HepG2 (cell line): Measurements from ENCODE around the gene AP3B1. TPM values are rescaled to one million over a fixed set of nuclear protein-coding genes. Genes with fewer than 3 reads are reported as not detected.
A peak's percentile ranks its signal among the peaks of the same experiment; 100 is the strongest.

Experiments used
- ATAC-seq: fragments of 200-7000 bp; cut with Tn5 transposase; 3 replicates; pipeline ENCODE4 v1.9.1; 2020; ENCODE audit warnings: mild to moderate bottlenecking, moderate library complexity
- Bru-seq: library from RNA; stranded (reverse); fragments of 400-500 nt; gene quantifications from one replicate; lab custom pipeline; 2021; lab: Mats Ljungman, UMichigan
- BruChase-seq, 2 experiments: library from RNA; stranded (reverse); fragments of 400-500 nt; gene quantifications; one replicate each; lab custom pipeline; 2021; lab: Mats Ljungman, UMichigan
- BruUV-seq: library from RNA; stranded (reverse); fragments of 400-500 nt; replicated peaks from 2 replicates; lab custom pipeline; 2021; lab: Mats Ljungman, UMichigan
- CTCF ChIA-PET: fragments of 300-600 bp; formaldehyde crosslinking; extraction: SDS; loops from one replicate; lab custom pipeline; 2021; ENCODE audit warnings: low total read pairs, inconsistent platforms, low intra/inter-chr PET ratio; lab: Yijun Ruan, JAX
- POLR2A ChIA-PET: fragments of 350-600 bp; sonication (Branson Sonifier 250); formaldehyde crosslinking; loops from one replicate; lab custom pipeline; 2020; ENCODE audit warnings: antibody characterized with exemption, inconsistent platforms; lab: Yijun Ruan, JAX
- DNase-seq: peaks from one replicate; pipeline ENCODE4 v3.0.0-alpha.2; 2015; ENCODE audit warnings: low spot score
- FAIRE-seq: peaks from 3 replicates; lab custom pipeline; 2011; peaks lifted over from hg19 to GRCh38; lab: Jason Lieb, UNC
- H2AFZ ChIP-seq: one replicate; pipeline ENCODE4 v1.6.1; 2011; ENCODE audit warnings: low read length, inconsistent platforms
- H3K27ac ChIP-seq: fragments of 300-600 bp; 3 replicates; pipeline ENCODE4 v1.8.0; 2011; ENCODE audit warnings: mixed run types, mild to moderate bottlenecking, mixed read lengths, low read length, inconsistent platforms; ENCODE audit not compliant: insufficient read depth; ENCODE audit errors: extremely low read length
- H3K27me3 ChIP-seq, 2 experiments: fragments of 200-600 bp in 1 of 2; 2 replicates in 1 of 2; 3 replicates in 1 of 2; pipeline versions ENCODE4 v1.6.0 to v1.8.0; 2011; ENCODE audit warnings: low read length in 2 of 2, mild to moderate bottlenecking in 2 of 2, moderate library complexity in 2 of 2, inconsistent platforms in 1 of 2; ENCODE audit not compliant: insufficient read depth in 2 of 2, control insufficient read depth in 1 of 2
- H3K36me3 ChIP-seq, 2 experiments: fragments of 200-600 bp in 1 of 2; replicated peaks in 1 of 2; 2 replicates in 1 of 2; 3 replicates in 1 of 2; pipeline versions ENCODE4 v1.5.1 to v1.8.0; 2011; ENCODE audit warnings: low read length in 2 of 2, inconsistent platforms in 1 of 2; ENCODE audit not compliant: insufficient read depth in 2 of 2, control insufficient read depth in 1 of 2
- H3K4me1 ChIP-seq: 2 replicates; pipeline ENCODE4 v1.5.1; 2012; ENCODE audit warnings: low read length, inconsistent platforms; ENCODE audit not compliant: insufficient read depth
- H3K4me2 ChIP-seq: 2 replicates; pipeline ENCODE4 v1.6.0; 2011; ENCODE audit warnings: low read depth, low read length, inconsistent platforms
- H3K4me3 ChIP-seq, 3 experiments: fragments of 200-600 bp in 1 of 3; sonication (generic), shearing (Covaris generic) in 1 of 3; replicated peaks in 1 of 3; 2 replicates each; pipeline ENCODE4 v1.5.1; 2011 to 2016; ENCODE audit warnings: low read length in 3 of 3, inconsistent platforms in 2 of 3, low read depth in 2 of 3, mild to moderate bottlenecking in 2 of 3, control low read depth in 1 of 3, mixed read lengths in 1 of 3; ENCODE audit not compliant: insufficient read depth in 1 of 3
- H3K79me2 ChIP-seq: one replicate; pipeline ENCODE4 v1.6.1; 2011; ENCODE audit warnings: low read length, inconsistent platforms; ENCODE audit not compliant: insufficient read depth
- H3K9ac ChIP-seq: 2 replicates; pipeline ENCODE4 v1.6.0; 2011; ENCODE audit warnings: mild to moderate bottlenecking, low read depth, low read length, inconsistent platforms; ENCODE audit not compliant: insufficient read depth
- H3K9me3 ChIP-seq: 2 replicates; pipeline ENCODE4 v1.5.1; 2012; ENCODE audit warnings: mild to moderate bottlenecking, low read length
- H4K20me1 ChIP-seq: 2 replicates; pipeline ENCODE4 v1.6.0; 2011; ENCODE audit warnings: inconsistent platforms, mild to moderate bottlenecking, low read length, moderate library complexity; ENCODE audit not compliant: insufficient read depth
- ELF3 ChIP-seq: IDR thresholded peaks from 2 replicates; pipeline ENCODE4 v1.6.1; 2016; ENCODE audit warnings: missing genetic modification reagents, missing compliant biosample characterization
- HDAC2 ChIP-seq: sonication (generic); formaldehyde crosslinking; IDR thresholded peaks from 2 replicates; pipeline ENCODE4 v1.4.0; 2020; ENCODE audit warnings: missing genetic modification reagents
- MEF2D ChIP-seq: sonication (generic); formaldehyde crosslinking; IDR thresholded peaks from 2 replicates; pipeline ENCODE4 v1.5.1; 2020; ENCODE audit warnings: mild to moderate bottlenecking, missing genetic modification reagents
- MTA1 ChIP-seq: sonication (generic); formaldehyde crosslinking; IDR thresholded peaks from 2 replicates; pipeline ENCODE4 v1.4.0; 2020; ENCODE audit warnings: missing genetic modification reagents, mild to moderate bottlenecking, borderline replicate concordance
- RFXAP ChIP-seq: sonication (generic); formaldehyde crosslinking; IDR thresholded peaks from 2 replicates; pipeline ENCODE4 v1.4.0; 2020; ENCODE audit warnings: missing genetic modification reagents, borderline replicate concordance
- THAP11 ChIP-seq: IDR thresholded peaks from 2 replicates; pipeline ENCODE4 v1.6.1; 2016; ENCODE audit warnings: missing biosample characterization, missing genetic modification reagents
- ZNF274 ChIP-seq: sonication (generic); formaldehyde crosslinking; IDR thresholded peaks from 2 replicates; pipeline ENCODE4 v1.5.1; 2020; ENCODE audit warnings: mild to moderate bottlenecking, missing genetic modification reagents
- ZNF296 ChIP-seq: sonication (generic); formaldehyde crosslinking; conservative IDR thresholded peaks from 2 replicates; pipeline ENCODE4 v1.5.0; 2020; ENCODE audit warnings: mild to moderate bottlenecking, missing genetic modification reagents
- ZNF746 ChIP-seq: sonication (generic); formaldehyde crosslinking; IDR thresholded peaks from 2 replicates; pipeline ENCODE4 v1.8.0; 2022; ENCODE audit warnings: mild to moderate bottlenecking, missing genetic modification reagents
- ZNF790 ChIP-seq: sonication (generic); formaldehyde crosslinking; IDR thresholded peaks from 2 replicates; pipeline ENCODE4 v1.8.0; 2022; ENCODE audit warnings: missing genetic modification reagents, mild to moderate bottlenecking, borderline replicate concordance
- WGBS: methylation state at CpG from one replicate; pipeline ENCODE4 v1.1.6; 2017; ENCODE audit warnings: low lambda C conversion rate; 5-methylcytosine and 5-hydroxymethylcytosine counted together
- in situ Hi-C: cut with HindIII; loops from 2 replicates; pipeline ENCODE4 v1.10.0; 2017; ENCODE audit warnings: low pct_unique_long_range_greater_than_20kb; ENCODE audit not compliant: extremely low pct_ligation_motif_present
- intact Hi-C: fragments of 100-400 bp; cut with micrococcal nuclease; formaldehyde crosslinking; loops from one replicate; pipeline ENCODE4 v1.10.0; 2022; ENCODE audit not compliant: unreplicated experiment
- long read RNA-seq, 2 experiments: library from RNA in 1 of 2; library from polyadenylated mRNA in 1 of 2; stranded (forward) in 1 of 2; unstranded in 1 of 2; transcript quantifications; one replicate each; pipeline ENCODE4 v2.0.0, GENCODE V29; 2019 to 2022
- polyA minus RNA-seq, 3 experiments: library from RNA; depleted of rRNA, polyadenylated mRNA; stranded (reverse); fragments of >200 nt; gene quantifications; 2 replicates each; pipeline ENCODE4 v1.2.3, GENCODE V29; 2011; ENCODE audit warnings: low replicate concordance in 1 of 3
- polyA plus RNA-seq, 8 experiments: library from polyadenylated mRNA; depleted of rRNA in 3 of 8; stranded (reverse) in 7 of 8; unstranded in 1 of 8; fragments of >200 nt; fragmentation: Illumina TruSeq in 4 of 8; extraction: Trizol in 4 of 8; gene quantifications; 2 replicates each; pipeline versions ENCODE4 v1.2.1 to v1.2.3, GENCODE V29; 2011 to 2016; ENCODE audit warnings: low read depth in 4 of 8, missing spikeins in 1 of 8, mixed read lengths in 1 of 8; ENCODE audit not compliant: insufficient read depth in 1 of 8
- total RNA-seq, 5 experiments: library from RNA; depleted of rRNA; stranded (reverse); fragments of >200 nt; fragmentation: Illumina TruSeq; extraction: Trizol; gene quantifications; 2 replicates each; pipeline ENCODE4 v1.2.3, GENCODE V29; 2016; ENCODE audit warnings: low read depth in 1 of 5
- TF ChIP-seq, protein P1 (sequence below): IDR thresholded peaks from 2 replicates; pipeline ENCODE4 v1.6.1; 2018; ENCODE audit warnings: missing genetic modification reagents, mild to moderate bottlenecking, missing compliant biosample characterization
- TF ChIP-seq, protein P2 (sequence below): sonication (generic); formaldehyde crosslinking; IDR thresholded peaks from 2 replicates; pipeline ENCODE4 v1.9.0; 2022; ENCODE audit warnings: missing genetic modification reagents, mild to moderate bottlenecking, borderline replicate concordance

Gene AP3B1
- 51.2 and 83.8 TPM in 2 replicates for total RNA-seq (2016; rRNA removed; fragmentation: Illumina TruSeq; extraction: Trizol)
- total RNA-seq (2016; cell fraction: cytosol; rRNA removed; fragmentation: Illumina TruSeq; extraction: Trizol; ENCODE audit: low read depth): 19.0 and 26.0 TPM in 2 replicates
- 45.8 and 80.1 TPM in 2 replicates for total RNA-seq (2016; cell fraction: insoluble cytoplasmic fraction; rRNA removed; fragmentation: Illumina TruSeq; extraction: Trizol)
- total RNA-seq (2016; cell fraction: membrane; rRNA removed; fragmentation: Illumina TruSeq; extraction: Trizol): 22.8 and 27.8 TPM in 2 replicates
- 56.8 and 65.2 TPM in 2 replicates for total RNA-seq (2016; cell fraction: nucleus; rRNA removed; fragmentation: Illumina TruSeq; extraction: Trizol)
- 29.4 and 37.7 TPM in 2 replicates for polyA plus RNA-seq (2011; rRNA removed)
- polyA plus RNA-seq (2011; cell fraction: cytosol; rRNA removed): 21.3 and 33.2 TPM in 2 replicates
- polyA plus RNA-seq (2011; cell fraction: nucleus; rRNA removed): 11.4 and 15.6 TPM in 2 replicates
- 24.5 and 32.4 TPM in 2 replicates for polyA plus RNA-seq (2012)
- polyA plus RNA-seq (2016; cell fraction: cytosol; fragmentation: Illumina TruSeq; extraction: Trizol; ENCODE audit: low read depth): 4.0 and 5.3 TPM in 2 replicates
- polyA plus RNA-seq (2016; cell fraction: insoluble cytoplasmic fraction; fragmentation: Illumina TruSeq; extraction: Trizol; ENCODE audit: low read depth): 69.2 and 81.5 TPM in 2 replicates
- polyA plus RNA-seq (2016; cell fraction: membrane; fragmentation: Illumina TruSeq; extraction: Trizol; ENCODE audit: low read depth): 12.3 and 17.1 TPM in 2 replicates
- polyA plus RNA-seq (2016; cell fraction: nucleus; fragmentation: Illumina TruSeq; extraction: Trizol; ENCODE audit: insufficient read depth, low read depth): 44.4 and 45.6 TPM in 2 replicates
- polyA minus RNA-seq (2011; rRNA and poly(A)+ RNA removed; ENCODE audit: low replicate concordance): 29.0 and 31.4 TPM in 2 replicates
- polyA minus RNA-seq (2011; cell fraction: cytosol; rRNA and poly(A)+ RNA removed): 24.6 and 25.0 TPM in 2 replicates
- polyA minus RNA-seq (2011; cell fraction: nucleus; rRNA and poly(A)+ RNA removed): 109 and 111 TPM in 2 replicates
- percentile 81 among the genes with signal in this experiment for Bru-seq, nascent RNA
- BruChase-seq, experiment 1, labeled RNA remaining after a 6-hour chase: percentile 67 among the genes with signal in this experiment
- BruChase-seq, experiment 2, labeled RNA remaining after a 2-hour chase: percentile 69 among the genes with signal in this experiment
- long read RNA-seq, experiment 1, full-length matches to known transcripts: 12 of 52 reads
- long read RNA-seq, experiment 1, partial matches to known transcripts: 36 of 52 reads
- long read RNA-seq, experiment 1, other reads (novel, unspliced or antisense): 4 of 52 reads
- long read RNA-seq, experiment 2, full-length matches to known transcripts: 14 of 65 reads
- long read RNA-seq, experiment 2, partial matches to known transcripts: 41 of 65 reads
- long read RNA-seq, experiment 2, other reads (novel, unspliced or antisense): 10 of 65 reads

DNA sequence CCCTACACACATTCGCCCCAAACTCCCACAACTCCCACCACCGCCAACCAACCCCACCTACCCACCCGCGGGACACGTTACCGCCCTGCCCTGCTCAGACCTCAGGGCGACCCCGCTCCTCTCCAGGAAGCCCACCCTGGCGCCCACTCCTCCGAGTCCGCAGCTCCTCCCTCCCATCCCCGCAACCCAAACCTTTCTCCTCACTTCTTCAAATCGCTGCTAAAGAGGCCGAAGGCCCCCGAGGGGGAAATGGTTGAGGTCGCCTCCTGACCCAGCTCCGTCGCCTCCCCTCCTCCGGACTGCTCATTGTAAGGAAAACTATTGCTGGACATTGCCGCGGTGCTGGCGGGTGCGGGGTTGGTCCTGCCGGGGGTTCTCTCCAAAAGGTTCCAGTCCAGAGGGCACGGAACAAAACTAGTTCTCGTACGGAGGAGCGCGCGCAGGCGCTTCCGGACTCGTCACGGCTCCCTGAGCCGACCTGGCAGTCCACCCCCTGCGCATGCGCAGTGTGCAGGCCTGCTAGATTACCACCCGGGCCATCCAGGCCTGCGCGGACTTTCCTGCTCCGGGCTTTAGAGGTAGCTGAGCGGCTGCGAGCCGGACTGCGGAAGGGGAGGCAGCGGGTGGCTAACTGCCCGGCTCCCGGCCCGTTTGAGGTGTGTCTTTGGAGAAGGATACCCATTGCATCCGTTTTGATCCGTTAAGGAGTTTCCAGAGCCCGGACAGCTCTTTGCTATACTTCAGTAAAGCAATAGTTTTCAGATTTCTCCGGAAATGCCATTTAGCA is at the start of gene AP3B1:
Gene AP3B1 (minus strand): TSS at position 451 of the 787 bp plus-strand sequence. CDS start 119 bp downstream, at position 332.
- H3K79me2 ChIP-seq: peaks cover 48% of the 10 kb centered on the region
- TF ChIP-seq THAP11 (CRISPR knock-in tag): peak; percentile 85
- TF ChIP-seq, protein P1, sequence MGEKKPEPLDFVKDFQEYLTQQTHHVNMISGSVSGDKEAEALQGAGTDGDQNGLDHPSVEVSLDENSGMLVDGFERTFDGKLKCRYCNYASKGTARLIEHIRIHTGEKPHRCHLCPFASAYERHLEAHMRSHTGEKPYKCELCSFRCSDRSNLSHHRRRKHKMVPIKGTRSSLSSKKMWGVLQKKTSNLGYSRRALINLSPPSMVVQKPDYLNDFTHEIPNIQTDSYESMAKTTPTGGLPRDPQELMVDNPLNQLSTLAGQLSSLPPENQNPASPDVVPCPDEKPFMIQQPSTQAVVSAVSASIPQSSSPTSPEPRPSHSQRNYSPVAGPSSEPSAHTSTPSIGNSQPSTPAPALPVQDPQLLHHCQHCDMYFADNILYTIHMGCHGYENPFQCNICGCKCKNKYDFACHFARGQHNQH: peak; percentile 90
- TF ChIP-seq ELF3 (CRISPR knock-in tag): peak; percentile 66; the same call in 1 of the 2 replicates
- TF ChIP-seq ZNF296: no peak
- TF ChIP-seq RFXAP (CRISPR knock-in tag): peak; percentile 19; the same call in 1 of the 2 replicates
- peak; percentile 59; the same call in 1 of the 2 replicates for TF ChIP-seq ZNF746 (CRISPR knock-in tag)
- peak; percentile 17; the same call in 1 of the 2 replicates for TF ChIP-seq MTA1
- TF ChIP-seq MEF2D (CRISPR knock-in tag): 0 out of 2 replicates have a peak, but pooled peaks have one; percentile 24
- TF ChIP-seq, protein P2, sequence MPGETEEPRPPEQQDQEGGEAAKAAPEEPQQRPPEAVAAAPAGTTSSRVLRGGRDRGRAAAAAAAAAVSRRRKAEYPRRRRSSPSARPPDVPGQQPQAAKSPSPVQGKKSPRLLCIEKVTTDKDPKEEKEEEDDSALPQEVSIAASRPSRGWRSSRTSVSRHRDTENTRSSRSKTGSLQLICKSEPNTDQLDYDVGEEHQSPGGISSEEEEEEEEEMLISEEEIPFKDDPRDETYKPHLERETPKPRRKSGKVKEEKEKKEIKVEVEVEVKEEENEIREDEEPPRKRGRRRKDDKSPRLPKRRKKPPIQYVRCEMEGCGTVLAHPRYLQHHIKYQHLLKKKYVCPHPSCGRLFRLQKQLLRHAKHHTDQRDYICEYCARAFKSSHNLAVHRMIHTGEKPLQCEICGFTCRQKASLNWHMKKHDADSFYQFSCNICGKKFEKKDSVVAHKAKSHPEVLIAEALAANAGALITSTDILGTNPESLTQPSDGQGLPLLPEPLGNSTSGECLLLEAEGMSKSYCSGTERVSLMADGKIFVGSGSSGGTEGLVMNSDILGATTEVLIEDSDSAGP (CRISPR knock-in tag): peak; percentile 90; the same call in 1 of the 2 replicates
- TF ChIP-seq HDAC2 (CRISPR knock-in tag): peak; percentile 17
- TF ChIP-seq ZNF790 (CRISPR knock-in tag): no peak
- 0 out of 2 replicates have a peak, but pooled peaks have one; percentile 14 for TF ChIP-seq ZNF274 (CRISPR knock-in tag)

More for the DNA sequence above, at the start of gene AP3B1:
- peaks cover 30% of the 10 kb centered on the region for H3K4me1 ChIP-seq
- H3K27ac ChIP-seq: peak within 1 kb of the TSS; percentile 94
- POLR2A ChIA-PET: interaction anchor here (0.9 to 3.5 kb wide), 6 partner anchors 9 to 66 kb away, joined by 3 to 39 read pairs (median 3); partner anchors contain the start of gene SCAMP1
- CTCF ChIA-PET: no interaction called here
- in situ Hi-C loops (loop anchor here (5.0 kb wide), 1 partner anchor 68 kb away; the partner anchor contains the start of gene SCAMP1), intact Hi-C loops (loop anchor here (1.0 kb wide), 1 partner anchor 66 kb away; the partner anchor contains the start of gene SCAMP1)
- H2AFZ ChIP-seq: peak within 1 kb of the TSS; percentile 94
- H3K36me3 ChIP-seq: no peaks in the 10 kb centered on the region
- peak within 1 kb of the TSS; percentile 91 for H3K9ac ChIP-seq
- ATAC-seq: peak; percentile 93
- no peaks in the 10 kb centered on the region; a peak in 1 of 5 replicates for H3K27me3 ChIP-seq
- H3K9me3 ChIP-seq: no peaks in the 10 kb centered on the region
- peak; percentile 97 for DNase-seq
- BruUV-seq: no TSS peak
- H4K20me1 ChIP-seq: no peaks in the 10 kb centered on the region
- WGBS: under 1% methylated on average over 31 of the region's 53 CpGs
- peak; percentile 85 for FAIRE-seq
- peak within 1 kb of the TSS; percentile 86 for H3K4me2 ChIP-seq
- peak within 1 kb of the TSS; percentile 80 to 99 (median 98) for H3K4me3 ChIP-seq
